ENCODE data around the gene UMODL1.

UMODL1 gene

DNA sequence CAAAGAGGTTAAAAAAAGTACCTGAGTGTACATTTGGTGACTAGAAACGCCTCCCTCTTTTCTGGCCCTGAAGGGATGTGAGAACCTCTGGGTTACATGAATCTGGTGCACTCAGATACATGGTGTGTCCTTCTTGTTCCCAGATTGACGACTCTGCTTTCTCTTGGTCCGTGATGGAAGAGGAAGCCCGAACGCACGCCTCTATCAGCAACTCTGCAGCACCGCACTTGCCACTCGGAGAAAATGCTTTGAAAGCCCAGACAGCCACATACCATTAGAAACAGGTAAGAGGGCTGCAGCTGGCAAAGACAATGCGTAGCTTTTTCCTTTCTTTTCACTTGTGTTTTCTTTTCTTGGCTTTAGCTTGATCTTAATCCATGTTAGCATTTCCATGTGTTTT is 39.9 kb upstream of the UMODL1 start:
- TF ChIP-seq MYC (IDR thresholded peaks at IDR 0.05; ENCODE audit: low read depth, low read length) (no peak), MAX (IDR thresholded peaks at IDR 0.05; ENCODE audit: low read depth, low read length) (no peak), POLR2A (IDR thresholded peaks at IDR 0.05; ENCODE audit: extremely low read depth, insufficient read length) (no peak), CTCF (IDR thresholded peaks at IDR 0.05; ENCODE audit: low read depth, low read length) (no peak)
- no peak for DNase-seq (ENCODE audit: low read depth)
- no peak overlapping the region for H3K4me3 ChIP-seq (ENCODE audit: low read depth, low read length)

DNA sequence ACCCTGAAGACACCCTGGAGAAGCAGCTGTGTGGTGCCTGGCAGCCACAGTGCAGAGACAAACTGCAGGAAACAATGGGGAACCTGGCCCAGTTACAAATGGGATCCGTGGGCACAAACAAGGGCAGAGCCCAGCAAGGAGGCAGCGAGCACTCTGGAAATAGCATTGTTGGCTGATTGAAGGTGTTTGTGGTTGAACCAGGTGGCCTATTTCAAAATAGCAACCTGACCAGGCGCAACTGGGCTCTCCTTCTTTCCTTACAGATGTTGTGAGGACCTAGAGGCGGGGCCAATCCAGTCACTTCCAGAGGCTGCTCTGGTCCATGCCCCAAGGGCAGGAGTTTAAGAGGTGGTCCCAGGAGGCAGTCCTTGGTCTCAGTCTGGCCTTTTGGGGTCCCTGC is 39.3 kb upstream of the UMODL1 start:
- no peak overlapping the region for H3K4me3 ChIP-seq (ENCODE audit: low read depth, low read length)
- TF ChIP-seq MAX (IDR thresholded peaks at IDR 0.05; ENCODE audit: low read depth, low read length), result no peak
- TF ChIP-seq POLR2A (IDR thresholded peaks at IDR 0.05; ENCODE audit: extremely low read depth, insufficient read length), result no peak
- DNase-seq (ENCODE audit: low read depth), result no peak

GRCh38 chr21:42032266-42032665 is 38.9 kb upstream of the UMODL1 start:
- no peak overlapping the region for H3K4me3 ChIP-seq (ENCODE audit: low read depth, low read length)
- no peak for DNase-seq (ENCODE audit: low read depth)
- no peak for TF ChIP-seq MYC (IDR thresholded peaks at IDR 0.05; ENCODE audit: low read depth, low read length)
- TF ChIP-seq MAX (IDR thresholded peaks at IDR 0.05; ENCODE audit: low read depth, low read length), result no peak
- no peak for TF ChIP-seq CTCF (IDR thresholded peaks at IDR 0.05; ENCODE audit: low read depth, low read length)
- TF ChIP-seq POLR2A (IDR thresholded peaks at IDR 0.05; ENCODE audit: extremely low read depth, insufficient read length), result no peak

GRCh38 chr21:42032968-42033367 is 38.1 kb upstream of the UMODL1 start:
- TF ChIP-seq MAX (IDR thresholded peaks at IDR 0.05; ENCODE audit: low read depth, low read length) (no peak), POLR2A (IDR thresholded peaks at IDR 0.05; ENCODE audit: extremely low read depth, insufficient read length) (no peak), CTCF (IDR thresholded peaks at IDR 0.05; ENCODE audit: low read depth, low read length) (no peak), MYC (IDR thresholded peaks at IDR 0.05; ENCODE audit: low read depth, low read length) (no peak)
- no peak for DNase-seq (ENCODE audit: low read depth)
- no peak overlapping the region for H3K4me3 ChIP-seq (ENCODE audit: low read depth, low read length)

- no peak overlapping the region for H3K4me3 ChIP-seq (ENCODE audit: low read depth, low read length)
- no peak for DNase-seq (ENCODE audit: low read depth)
- TF ChIP-seq POLR2A (IDR thresholded peaks at IDR 0.05; ENCODE audit: extremely low read depth, insufficient read length), result no peak
- no peak for TF ChIP-seq MYC (IDR thresholded peaks at IDR 0.05; ENCODE audit: low read depth, low read length)
- TF ChIP-seq MAX (IDR thresholded peaks at IDR 0.05; ENCODE audit: low read depth, low read length), result no peak
- TF ChIP-seq CTCF (IDR thresholded peaks at IDR 0.05; ENCODE audit: low read depth, low read length), result no peak
Measured at GRCh38 chr21:42036313-42036712, 34.8 kb upstream of the UMODL1 start.

DNA sequence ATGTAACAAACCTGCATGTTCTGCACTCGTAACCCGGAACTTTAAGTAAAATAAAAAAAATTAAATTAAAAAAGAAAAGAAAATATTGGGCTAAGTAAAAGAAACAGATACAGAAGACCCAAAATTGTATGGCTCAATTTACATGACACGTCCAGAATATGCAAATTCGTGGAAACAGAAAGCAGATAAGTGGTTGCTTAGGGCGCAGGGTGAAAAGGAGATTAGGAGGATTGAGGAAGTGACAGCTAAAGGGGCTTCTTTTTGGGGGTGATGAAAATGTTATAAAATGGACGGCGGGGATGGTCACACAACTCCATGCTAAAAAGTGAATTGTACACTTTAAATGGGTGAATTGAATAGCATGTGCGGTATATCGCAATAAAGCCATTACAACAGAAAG is 33.6 kb upstream of the UMODL1 start:
- no peak overlapping the region for H3K4me3 ChIP-seq (ENCODE audit: low read depth, low read length)
- no peak for TF ChIP-seq MAX (IDR thresholded peaks at IDR 0.05; ENCODE audit: low read depth, low read length)
- no peak for TF ChIP-seq MYC (IDR thresholded peaks at IDR 0.05; ENCODE audit: low read depth, low read length)
- no peak for TF ChIP-seq POLR2A (IDR thresholded peaks at IDR 0.05; ENCODE audit: extremely low read depth, insufficient read length)
- peak; percentile 23 for DNase-seq (ENCODE audit: low read depth)

- peak; percentile 14 for DNase-seq (ENCODE audit: low read depth)
- TF ChIP-seq CTCF (IDR thresholded peaks at IDR 0.05; ENCODE audit: low read depth, low read length), result no peak
- no peak for TF ChIP-seq MAX (IDR thresholded peaks at IDR 0.05; ENCODE audit: low read depth, low read length)
- no peak for TF ChIP-seq POLR2A (IDR thresholded peaks at IDR 0.05; ENCODE audit: extremely low read depth, insufficient read length)
- no peak for TF ChIP-seq MYC (IDR thresholded peaks at IDR 0.05; ENCODE audit: low read depth, low read length)
- H3K4me3 ChIP-seq (ENCODE audit: low read depth, low read length), result no peak overlapping the region
Measured at GRCh38 chr21:42037943-42038342, 33.2 kb upstream of the UMODL1 start.

Data from NB4 (cell line).